ENCODE results near the gene NGFR. TPM values are rescaled to one million over a fixed set of nuclear protein-coding genes. Genes with fewer than 3 reads are reported as not detected.

Gene NGFR, protein sequence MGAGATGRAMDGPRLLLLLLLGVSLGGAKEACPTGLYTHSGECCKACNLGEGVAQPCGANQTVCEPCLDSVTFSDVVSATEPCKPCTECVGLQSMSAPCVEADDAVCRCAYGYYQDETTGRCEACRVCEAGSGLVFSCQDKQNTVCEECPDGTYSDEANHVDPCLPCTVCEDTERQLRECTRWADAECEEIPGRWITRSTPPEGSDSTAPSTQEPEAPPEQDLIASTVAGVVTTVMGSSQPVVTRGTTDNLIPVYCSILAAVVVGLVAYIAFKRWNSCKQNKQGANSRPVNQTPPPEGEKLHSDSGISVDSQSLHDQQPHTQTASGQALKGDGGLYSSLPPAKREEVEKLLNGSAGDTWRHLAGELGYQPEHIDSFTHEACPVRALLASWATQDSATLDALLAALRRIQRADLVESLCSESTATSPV
- total RNA-seq: under 1 TPM in 1 of 2 donors, not detected in 1; 0.26 TPM

DNA sequence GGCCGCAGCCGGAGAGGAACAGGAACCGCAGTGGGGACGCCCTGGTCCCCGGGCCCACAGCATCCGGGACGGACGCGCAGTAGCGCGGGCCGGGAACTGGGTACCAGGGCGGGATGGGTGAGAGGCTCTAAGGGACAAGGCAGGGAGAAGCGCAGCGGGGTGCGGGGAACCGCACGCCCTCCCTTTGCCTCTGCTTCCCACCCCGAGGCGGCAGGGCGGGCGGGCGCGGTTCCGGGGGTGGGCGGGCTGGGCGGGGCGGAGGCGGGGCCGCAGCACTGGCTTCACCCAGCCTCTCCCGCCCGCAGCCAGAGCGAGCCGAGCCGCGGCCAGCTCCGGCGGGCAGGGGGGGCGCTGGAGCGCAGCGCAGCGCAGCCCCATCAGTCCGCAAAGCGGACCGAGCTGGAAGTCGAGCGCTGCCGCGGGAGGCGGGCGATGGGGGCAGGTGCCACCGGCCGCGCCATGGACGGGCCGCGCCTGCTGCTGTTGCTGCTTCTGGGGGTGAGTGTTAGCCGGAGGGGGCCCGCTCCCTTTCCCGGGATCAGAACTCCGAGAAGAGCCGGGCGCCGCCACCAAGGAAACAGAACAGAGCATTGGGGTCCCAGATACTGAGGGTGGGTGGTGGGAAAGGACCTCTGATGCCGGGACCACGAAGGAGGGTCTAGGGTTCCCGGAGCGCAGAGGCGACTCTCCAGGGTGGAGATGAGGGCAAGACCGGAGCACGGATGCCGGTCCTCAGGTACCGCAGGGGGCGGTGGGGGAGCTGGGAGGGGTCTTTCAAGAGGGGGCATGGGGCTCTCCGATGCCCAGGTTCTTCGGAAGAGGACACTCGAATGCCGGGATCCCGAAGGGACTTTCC lies at the start of gene NGFR:
Gene NGFR, plus strand, starts transcription at position 308 of the 856 bp plus-strand sequence. Its CDS starts 125 bp downstream, at position 433.
- peak within 1 kb of the TSS; percentile 80 for H3K4me3 Mint-ChIP-seq
- peaks cover 18 to 34% of the 10 kb centered on the region in 2 donors for H3K27me3 Mint-ChIP-seq
- H3K4me1 Mint-ChIP-seq (ENCODE audit: low read depth in 2 of 2): peaks cover 14 to 18% of the 10 kb centered on the region in 2 donors
- H3K9me3 Mint-ChIP-seq: no peaks in the 10 kb centered on the region
- peak; percentile 81 for DNase-seq (ENCODE audit: low spot score)
- H3K36me3 Mint-ChIP-seq: no peaks in the 10 kb centered on the region
- ATAC-seq: peak; percentile 83 to 91
- peak within 1 kb of the TSS in 1 of 2 donors; percentile 8 for H3K27ac Mint-ChIP-seq

DNA sequence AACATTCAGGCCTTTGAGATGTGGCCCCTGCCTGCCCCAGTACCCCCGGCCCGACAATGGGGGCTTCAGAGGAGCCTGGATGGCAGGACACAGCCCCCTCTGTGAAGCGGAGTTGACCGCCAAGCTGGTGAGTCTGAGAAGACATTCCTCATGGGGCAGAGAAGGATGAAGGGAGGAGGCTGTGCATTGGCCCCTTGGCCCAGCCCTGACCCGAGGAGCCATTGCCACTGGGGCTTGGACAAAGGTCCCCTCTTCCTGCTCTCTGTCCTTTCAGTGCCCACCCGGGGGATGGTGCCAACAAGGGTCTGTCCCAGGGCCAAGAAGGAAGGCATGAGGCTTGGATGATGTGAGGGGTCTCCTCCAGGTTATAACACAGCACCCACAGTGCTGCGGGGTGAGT lies 49.5 kb upstream of the NGFR start:
- H3K9me3 Mint-ChIP-seq: no peaks in the 10 kb centered on the region
- H3K4me1 Mint-ChIP-seq (ENCODE audit: low read depth in 2 of 2): peaks cover 4 to 6% of the 10 kb centered on the region in 2 donors
- H3K4me3 Mint-ChIP-seq: no peak overlapping the region
- ATAC-seq: no peak
- peaks cover 0 to 14% of the 10 kb centered on the region in 2 donors for H3K27me3 Mint-ChIP-seq
- DNase-seq (ENCODE audit: low spot score): no peak
- H3K27ac Mint-ChIP-seq: no peak overlapping the region
- H3K36me3 Mint-ChIP-seq: no peaks in the 10 kb centered on the region

DNA sequence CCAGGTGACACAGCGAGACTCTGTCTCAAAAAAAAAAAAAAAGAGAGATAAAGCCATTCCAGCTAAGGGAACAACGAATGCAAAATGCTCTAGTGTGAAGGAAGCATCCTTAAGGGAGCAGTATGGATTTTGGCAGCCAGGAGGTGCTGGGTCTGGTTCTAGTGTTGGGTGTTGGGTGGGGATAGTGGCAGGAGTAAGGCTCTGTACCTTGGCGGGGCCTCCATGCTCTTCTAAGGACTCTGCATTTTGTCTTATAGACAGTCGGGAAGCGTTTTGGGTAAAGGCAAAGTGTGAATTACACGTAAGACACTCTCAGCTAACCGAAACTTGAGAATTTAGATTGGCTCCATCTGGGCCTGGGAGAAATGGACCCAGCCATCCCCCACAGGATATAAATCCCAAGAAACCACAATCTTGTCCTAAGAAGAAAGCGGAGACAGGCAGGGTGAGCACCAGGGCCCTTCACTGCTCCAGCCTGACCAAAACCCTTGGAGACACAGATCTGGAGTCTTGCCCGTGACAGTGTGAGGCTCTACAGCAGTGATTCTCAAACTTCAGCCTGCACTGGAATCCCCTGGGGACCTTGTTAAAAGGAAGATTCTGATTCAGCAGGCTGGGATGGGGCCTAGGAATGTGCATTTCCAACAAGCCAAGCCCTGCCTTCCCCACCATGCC lies 47.3 kb upstream of the NGFR start:
- Mint-ChIP-seq H3K9me3 (no peaks in the 10 kb centered on the region), H3K27ac (no peak overlapping the region), H3K4me1 (ENCODE audit: low read depth in 2 of 2) (peaks cover 10 to 17% of the 10 kb centered on the region in 2 donors), H3K36me3 (no peaks in the 10 kb centered on the region), H3K4me3 (no peak overlapping the region), H3K27me3 (peaks cover 0 to 4% of the 10 kb centered on the region in 2 donors)
- ATAC-seq: no peak
- DNase-seq (ENCODE audit: low spot score): no peak

DNA sequence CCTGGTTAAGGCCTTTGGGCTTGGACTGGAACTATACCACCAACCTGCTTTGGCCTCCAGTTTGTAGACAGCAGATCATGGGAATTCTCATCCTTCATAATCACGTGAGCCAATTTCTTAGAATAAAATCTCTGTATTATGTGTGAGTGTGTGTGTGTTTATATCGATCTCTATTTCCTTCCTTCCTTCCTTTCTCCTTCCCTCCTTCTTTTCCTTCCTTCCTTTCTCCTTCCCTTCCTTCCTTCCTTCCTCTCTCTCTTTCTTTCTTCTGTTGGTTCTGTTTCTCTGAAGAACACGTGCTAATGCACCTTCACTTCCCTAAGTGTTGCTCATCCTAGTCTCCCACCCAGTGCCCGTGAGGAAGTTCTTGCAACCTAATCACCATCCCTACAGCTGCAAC lies 44.9 kb upstream of the NGFR start:
- peaks cover 16 to 20% of the 10 kb centered on the region in 2 donors for H3K4me1 Mint-ChIP-seq (ENCODE audit: low read depth in 2 of 2)
- no peaks in the 10 kb centered on the region for H3K36me3 Mint-ChIP-seq
- ATAC-seq (no peak), DNase-seq (ENCODE audit: low spot score) (no peak)
- peak overlapping the region in 1 of 2 donors; percentile 13 for H3K27ac Mint-ChIP-seq
- H3K9me3 Mint-ChIP-seq: no peaks in the 10 kb centered on the region
- H3K4me3 Mint-ChIP-seq: no peak overlapping the region
- H3K27me3 Mint-ChIP-seq: no peaks in the 10 kb centered on the region

DNA sequence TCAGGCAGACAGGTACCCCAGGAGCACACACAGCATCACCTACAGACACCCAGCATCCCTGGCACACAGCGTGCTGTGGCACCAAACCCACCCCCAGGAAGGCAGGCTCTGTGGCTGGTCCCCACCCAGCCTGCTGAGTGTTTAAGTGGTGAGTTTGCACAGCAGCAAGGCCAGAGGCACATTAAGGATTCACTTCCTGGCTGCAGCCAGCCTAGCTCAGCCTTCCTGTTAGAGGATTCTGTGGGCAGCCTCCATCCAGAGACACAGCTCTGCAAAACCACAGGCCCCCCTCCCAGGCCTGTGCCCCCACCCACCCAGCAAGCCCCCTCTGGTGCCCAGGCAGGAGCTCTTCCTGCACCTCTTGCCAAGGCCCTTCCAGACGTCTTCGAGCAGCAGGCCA lies 44.4 kb upstream of the NGFR start:
- H3K27ac Mint-ChIP-seq: peak overlapping the region in 1 of 2 donors; percentile 19
- H3K27me3 Mint-ChIP-seq: peaks cover 0 to 2% of the 10 kb centered on the region in 2 donors
- H3K4me3 Mint-ChIP-seq: no peak overlapping the region
- no peak for DNase-seq (ENCODE audit: low spot score)
- ATAC-seq: no peak
- H3K36me3 Mint-ChIP-seq: no peaks in the 10 kb centered on the region
- H3K9me3 Mint-ChIP-seq: no peaks in the 10 kb centered on the region
- peaks cover 16 to 20% of the 10 kb centered on the region in 2 donors for H3K4me1 Mint-ChIP-seq (ENCODE audit: low read depth in 2 of 2)

DNA sequence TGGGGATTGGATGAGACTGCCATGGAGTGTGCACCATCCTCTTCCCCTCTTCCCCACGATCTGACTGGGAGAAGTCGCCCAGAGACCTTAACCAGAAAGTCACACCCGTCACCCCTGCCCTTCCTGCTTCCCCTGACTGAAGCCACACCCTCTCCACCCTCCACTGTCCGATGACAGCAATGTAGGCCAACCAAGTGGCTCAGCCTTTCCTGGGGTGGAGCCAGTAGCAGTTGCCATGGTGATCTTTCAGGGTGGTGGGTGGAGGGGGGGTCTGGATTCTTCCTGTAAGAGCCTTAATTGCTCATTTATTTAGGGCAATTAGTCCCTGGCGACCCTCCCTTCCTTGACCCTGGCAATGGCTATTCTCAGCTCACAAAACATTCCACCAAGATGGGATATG lies 42.9 kb upstream of the NGFR start:
- H3K4me1 Mint-ChIP-seq (ENCODE audit: low read depth in 2 of 2): peaks cover 16 to 24% of the 10 kb centered on the region in 2 donors
- peaks cover 11 to 16% of the 10 kb centered on the region in 2 donors for H3K27me3 Mint-ChIP-seq
- no peak for ATAC-seq
- DNase-seq (ENCODE audit: low spot score): no peak
- no peaks in the 10 kb centered on the region for H3K9me3 Mint-ChIP-seq
- no peak overlapping the region for H3K27ac Mint-ChIP-seq
- H3K36me3 Mint-ChIP-seq: no peaks in the 10 kb centered on the region
- no peak overlapping the region for H3K4me3 Mint-ChIP-seq

DNA sequence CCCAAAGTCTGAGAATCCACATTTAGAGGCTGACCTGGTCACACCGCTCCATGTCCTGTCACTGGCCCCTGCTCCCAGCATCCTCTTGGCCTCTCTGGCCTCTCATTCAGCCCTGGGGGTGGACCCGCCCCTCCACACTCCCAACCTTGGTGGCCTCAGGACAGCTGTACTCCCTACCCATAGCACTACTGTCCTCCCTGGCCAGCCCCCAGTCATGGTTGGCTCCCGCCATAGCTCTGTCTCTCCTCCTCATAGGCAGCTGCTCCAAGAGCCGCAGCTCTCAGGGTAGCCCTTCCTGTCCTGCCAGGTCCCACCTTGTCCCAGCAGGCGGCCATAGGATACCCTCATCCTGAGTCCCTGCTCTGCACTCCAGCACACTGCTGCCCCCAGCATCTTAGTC lies 42.4 kb upstream of the NGFR start:
- H3K27me3 Mint-ChIP-seq: peaks cover 15 to 21% of the 10 kb centered on the region in 2 donors
- no peak overlapping the region for H3K27ac Mint-ChIP-seq
- no peaks in the 10 kb centered on the region for H3K9me3 Mint-ChIP-seq
- no peak overlapping the region for H3K4me3 Mint-ChIP-seq
- DNase-seq (ENCODE audit: low spot score) (no peak), ATAC-seq (peak in 1 of 2 donors; percentile 41)
- H3K4me1 Mint-ChIP-seq (ENCODE audit: low read depth in 2 of 2): peaks cover 21 to 29% of the 10 kb centered on the region in 2 donors
- H3K36me3 Mint-ChIP-seq: no peaks in the 10 kb centered on the region

DNA sequence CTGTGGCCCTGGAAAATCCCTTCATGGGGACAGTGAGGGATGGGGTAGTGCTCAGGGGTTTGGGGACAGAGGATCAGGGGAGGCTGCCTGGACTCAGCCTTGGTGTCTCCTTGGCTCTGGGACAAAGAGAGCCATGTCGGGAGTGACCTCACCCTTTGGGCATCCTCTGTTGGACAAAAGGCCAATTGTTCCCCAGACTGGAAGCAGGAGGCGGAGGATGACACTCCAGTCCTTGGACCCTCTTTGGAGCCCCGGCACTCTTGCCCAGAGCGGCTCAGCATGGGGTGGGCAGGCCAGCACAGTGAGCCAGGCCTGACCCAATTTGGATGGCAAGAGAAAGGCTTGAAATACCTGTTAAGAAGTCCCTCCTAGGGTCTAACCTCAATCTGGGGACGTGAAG lies 41.0 kb upstream of the NGFR start:
- no peak overlapping the region for H3K27ac Mint-ChIP-seq
- DNase-seq (ENCODE audit: low spot score) (no peak), ATAC-seq (no peak)
- no peaks in the 10 kb centered on the region for H3K9me3 Mint-ChIP-seq
- H3K4me3 Mint-ChIP-seq: no peak overlapping the region
- H3K4me1 Mint-ChIP-seq (ENCODE audit: low read depth in 2 of 2): peaks cover 25 to 31% of the 10 kb centered on the region in 2 donors
- no peaks in the 10 kb centered on the region for H3K36me3 Mint-ChIP-seq
- H3K27me3 Mint-ChIP-seq: peaks cover 18 to 30% of the 10 kb centered on the region in 2 donors

DNA sequence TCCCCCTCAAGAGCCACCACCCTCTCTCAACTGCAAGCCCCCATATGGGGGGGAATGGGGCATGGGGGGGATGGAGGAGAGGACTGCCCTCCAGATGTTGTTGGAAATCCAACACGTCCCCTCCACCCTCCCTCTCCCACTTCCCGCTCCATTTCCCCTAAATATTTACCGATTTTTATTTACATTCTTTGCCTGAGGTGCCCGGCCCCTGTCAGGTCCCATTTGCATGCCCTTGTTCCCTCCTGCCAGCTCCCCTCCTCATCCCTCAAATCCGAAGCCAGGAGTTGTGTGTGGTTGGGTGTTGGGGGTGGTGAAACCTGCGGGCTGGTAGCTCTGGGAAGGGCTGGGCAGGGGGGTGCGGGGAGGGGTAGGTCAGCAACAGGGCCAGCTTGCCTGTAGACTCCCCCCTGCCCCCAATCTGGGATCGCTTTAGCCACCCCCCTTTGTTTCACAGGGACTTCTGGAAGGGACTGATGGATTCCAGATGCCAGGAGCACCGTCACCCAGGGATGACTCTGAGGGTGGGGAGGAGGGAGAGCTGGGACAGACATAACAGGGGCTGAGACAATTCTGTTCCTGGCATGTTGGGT lies 39.7 kb upstream of the NGFR start:
- Mint-ChIP-seq H3K9me3 (no peaks in the 10 kb centered on the region), H3K27ac (no peak overlapping the region), H3K4me3 (no peak overlapping the region), H3K36me3 (no peaks in the 10 kb centered on the region), H3K27me3 (peaks cover 22 to 41% of the 10 kb centered on the region in 2 donors), H3K4me1 (ENCODE audit: low read depth in 2 of 2) (peaks cover 21 to 31% of the 10 kb centered on the region in 2 donors)
- DNase-seq (ENCODE audit: low spot score) (no peak), ATAC-seq (no peak)

DNA sequence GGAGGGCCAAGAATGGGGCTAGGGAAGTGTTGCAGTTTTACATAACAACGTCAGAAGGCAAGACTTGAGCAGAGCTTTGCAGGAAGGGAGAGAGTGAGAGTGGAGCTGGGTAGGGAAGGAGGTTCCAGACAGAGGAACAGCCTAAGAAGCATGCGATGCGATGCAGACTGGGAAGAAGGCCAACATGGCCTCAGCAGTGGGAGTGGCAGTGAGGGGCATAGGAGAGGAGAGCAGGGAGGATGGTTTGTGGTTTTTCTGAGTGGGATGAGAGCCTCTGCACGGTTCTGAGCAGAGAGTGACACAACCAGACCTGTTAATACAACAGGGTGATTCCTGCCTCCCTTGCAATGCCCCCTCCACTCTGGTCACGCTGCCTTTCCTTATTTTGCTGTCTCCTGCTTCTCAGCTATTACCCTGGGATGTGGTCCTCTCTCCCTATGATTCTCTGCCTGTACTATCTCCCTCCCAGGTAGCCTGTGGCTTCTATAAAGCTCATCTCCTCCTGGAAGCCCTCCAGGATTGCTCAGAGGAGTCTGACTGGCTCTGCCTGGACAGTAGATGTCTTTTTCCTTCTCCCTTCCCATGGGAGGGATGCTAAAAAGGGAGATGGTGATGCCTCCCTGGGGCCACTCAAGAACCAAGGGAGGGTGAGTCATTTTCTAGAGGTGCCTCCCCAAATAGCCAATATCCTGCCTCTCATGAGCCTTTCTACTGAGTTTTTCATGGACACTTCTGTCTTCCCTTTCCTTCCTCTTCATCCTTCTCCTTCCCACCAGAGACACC lies 38.7 kb upstream of the NGFR start:
- no peak overlapping the region for H3K4me3 Mint-ChIP-seq
- peaks cover 17 to 22% of the 10 kb centered on the region in 2 donors for H3K4me1 Mint-ChIP-seq (ENCODE audit: low read depth in 2 of 2)
- ATAC-seq (no peak), DNase-seq (ENCODE audit: low spot score) (no peak)
- H3K9me3 Mint-ChIP-seq: no peaks in the 10 kb centered on the region
- H3K27ac Mint-ChIP-seq: no peak overlapping the region
- no peaks in the 10 kb centered on the region for H3K36me3 Mint-ChIP-seq
- H3K27me3 Mint-ChIP-seq: peaks cover 22 to 41% of the 10 kb centered on the region in 2 donors

DNA sequence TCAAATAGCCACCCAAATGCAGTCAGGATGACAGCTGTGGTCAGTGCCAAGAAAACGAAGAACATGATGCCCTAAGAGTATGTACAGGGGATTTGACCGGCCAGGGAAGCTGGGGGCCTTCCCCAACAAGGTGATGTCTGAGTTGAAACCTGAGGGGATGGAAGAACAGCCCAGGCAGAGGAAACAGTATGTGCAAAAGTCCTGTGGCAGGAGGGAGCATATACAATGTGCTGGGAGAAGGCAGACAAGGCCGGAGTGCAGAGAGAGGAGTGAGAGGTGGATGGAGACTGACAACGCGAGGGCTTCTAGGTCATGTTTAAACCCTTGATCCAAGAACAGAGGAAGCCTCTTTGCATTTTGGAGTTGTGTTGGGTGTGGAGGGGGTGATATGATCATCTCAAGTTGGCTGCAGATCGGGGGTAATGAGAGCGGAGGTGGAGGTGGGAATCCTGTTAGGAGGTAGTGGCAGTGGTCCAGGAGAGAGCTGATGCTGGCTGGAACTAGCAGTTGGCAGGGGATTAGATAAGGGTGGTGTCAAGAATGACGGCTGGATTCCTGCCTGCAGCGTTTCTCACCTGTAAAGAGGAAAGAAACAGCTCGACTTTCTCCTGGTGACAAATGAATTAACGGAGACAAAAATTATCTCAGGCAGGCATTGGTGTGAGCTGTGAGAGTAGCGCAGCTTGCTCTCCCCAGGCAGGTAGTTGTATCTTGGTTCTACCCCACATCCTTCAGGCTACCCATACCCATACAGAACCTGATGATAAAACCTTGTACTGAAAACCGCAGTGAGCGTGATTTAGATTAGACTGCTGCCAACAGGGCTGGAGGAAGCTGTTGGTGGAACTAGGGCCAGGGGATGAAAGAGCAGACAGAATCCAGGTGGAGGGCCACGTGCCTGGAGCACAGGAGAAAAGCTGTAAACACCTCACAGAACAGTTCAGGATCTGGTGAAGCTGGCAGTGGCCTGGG lies 37.2 kb upstream of the NGFR start:
- DNase-seq (ENCODE audit: low spot score) (no peak), ATAC-seq (no peak)
- Mint-ChIP-seq H3K27me3 (peaks cover 24 to 42% of the 10 kb centered on the region in 2 donors), H3K9me3 (no peaks in the 10 kb centered on the region), H3K27ac (no peak overlapping the region), H3K36me3 (no peaks in the 10 kb centered on the region), H3K4me1 (ENCODE audit: low read depth in 2 of 2) (peaks cover 14 to 16% of the 10 kb centered on the region in 2 donors), H3K4me3 (no peak overlapping the region)
